Inferior parietal cortex (tissue), 1 donor: ENCODE measurements around the gene RBM33.
A peak's percentile ranks its signal among the peaks of the same experiment; 100 is the strongest.
"Not testable (repeated sequence)": the region's sequence is repeated elsewhere in the genome, so short reads cannot be mapped to it uniquely, and the experiment has no call there.

ENCODE experiments used
- DNase-seq: peaks from one replicate; pipeline ENCODE4 v3.0.0-alpha.2; 2016; ENCODE audit errors: extremely low spot score

The RBM33 gene

GRCh38 chr7:155644178-155644970 is at the start of gene RBM33:
Gene RBM33, plus strand, starts transcription at chr7:155644661. Its CDS starts 216 bp downstream, at chr7:155644877.
- peak; percentile 85 for DNase-seq

- DNase-seq = no peak
Observed at GRCh38 chr7:155594961-155595366, 49.5 kb upstream of the RBM33 start.

GRCh38 chr7:155597753-155598140 is 46.7 kb upstream of the RBM33 start:
- DNase-seq = no peak

GRCh38 chr7:155598810-155599210 is 45.7 kb upstream of the RBM33 start:
- DNase-seq = peak; percentile 94

- no peak for DNase-seq
Observed at GRCh38 chr7:155602156-155602555, 42.3 kb upstream of the RBM33 start.

GRCh38 chr7:155602750-155603149 is 41.7 kb upstream of the RBM33 start:
- DNase-seq = no peak

GRCh38 chr7:155603205-155603857 is 41.1 kb upstream of the RBM33 start:
- DNase-seq = no peak

- DNase-seq = no peak
Observed at GRCh38 chr7:155603858-155604503, 40.5 kb upstream of the RBM33 start.

GRCh38 chr7:155604504-155604997 is 39.9 kb upstream of the RBM33 start:
- DNase-seq = no peak

GRCh38 chr7:155609185-155609584 is 35.3 kb upstream of the RBM33 start:
- no peak for DNase-seq

GRCh38 chr7:155610633-155611193 is 33.7 kb upstream of the RBM33 start:
- no peak for DNase-seq

- DNase-seq = no peak
Observed at GRCh38 chr7:155611808-155612447, 32.5 kb upstream of the RBM33 start.

GRCh38 chr7:155612658-155613057 is 31.8 kb upstream of the RBM33 start:
- DNase-seq = no peak

GRCh38 chr7:155615085-155615484 is 29.4 kb upstream of the RBM33 start:
- not testable (repeated sequence) for DNase-seq

- DNase-seq = no peak
Observed at GRCh38 chr7:155618708-155619633, 25.5 kb upstream of the RBM33 start.

- no peak for DNase-seq
Observed at GRCh38 chr7:155619634-155620271, 24.7 kb upstream of the RBM33 start.

- DNase-seq = no peak
Observed at GRCh38 chr7:155620497-155620896, 24.0 kb upstream of the RBM33 start.

GRCh38 chr7:155621418-155621980 is 23.0 kb upstream of the RBM33 start:
- no peak for DNase-seq

- DNase-seq = no peak
Observed at GRCh38 chr7:155624412-155624811, 20.0 kb upstream of the RBM33 start.

- no peak for DNase-seq
Observed at GRCh38 chr7:155625557-155625956, 18.9 kb upstream of the RBM33 start.
